Neuronal stem cell (in vitro differentiated cells): Measurements from ENCODE around the gene ANTXR2.

Source experiments
- DNase-seq: peaks from one replicate; pipeline ENCODE4 v3.0.0-alpha.2; 2013; ENCODE audit warnings: low spot score
- H2AFZ ChIP-seq: one replicate; pipeline ENCODE4 v1.6.1; 2013; ENCODE audit warnings: mild to moderate bottlenecking, low read length, inconsistent platforms
- H2AK5ac ChIP-seq: 2 replicates; pipeline ENCODE4 v1.6.1; 2013; ENCODE audit warnings: low read depth, mild to moderate bottlenecking, inconsistent platforms, low read length, moderate library complexity, mixed read lengths
- H2BK120ac ChIP-seq: 2 replicates; pipeline ENCODE4 v1.6.1; 2013; ENCODE audit warnings: low read depth, mild to moderate bottlenecking, inconsistent platforms, low read length, moderate library complexity, mixed read lengths
- H2BK12ac ChIP-seq: one replicate; pipeline ENCODE4 v1.6.1; 2013; ENCODE audit warnings: low read length, inconsistent platforms
- H2BK15ac ChIP-seq: 2 replicates; pipeline ENCODE4 v1.6.1; 2013; ENCODE audit warnings: mild to moderate bottlenecking, low read length, inconsistent platforms, mixed read lengths
- H2BK5ac ChIP-seq: one replicate; pipeline ENCODE4 v1.6.1; 2013; ENCODE audit warnings: inconsistent platforms, mild to moderate bottlenecking, low read length, moderate library complexity
- H3K14ac ChIP-seq: one replicate; pipeline ENCODE4 v1.6.1; 2013; ENCODE audit warnings: low read length, inconsistent platforms
- H3K18ac ChIP-seq: 2 replicates; pipeline ENCODE4 v1.6.1; 2013; ENCODE audit warnings: low read length, inconsistent platforms
- H3K23ac ChIP-seq: 2 replicates; pipeline ENCODE4 v1.6.1; 2013; ENCODE audit warnings: low read depth, mild to moderate bottlenecking, mixed read lengths, low read length, inconsistent platforms; ENCODE audit not compliant: poor library complexity
- H3K27ac ChIP-seq: replicated peaks from 3 replicates; pipeline ENCODE4 v1.5.1; 2013; ENCODE audit warnings: low read length, inconsistent platforms
- H3K27me3 ChIP-seq, 3 experiments: 2 replicates each; pipeline ENCODE4 v1.6.1; 2013; ENCODE audit warnings: low read length in 3 of 3, mild to moderate bottlenecking in 2 of 3, inconsistent platforms in 1 of 3, low read depth in 1 of 3, mixed read lengths in 1 of 3, moderate library complexity in 1 of 3; ENCODE audit not compliant: control insufficient read depth in 3 of 3, insufficient read depth in 3 of 3
- H3K36me3 ChIP-seq, 2 donors: replicated peaks in 1 of 2; 2 replicates each; pipeline ENCODE4 v1.6.1; 2013; ENCODE audit warnings: low read length in 2 of 2; ENCODE audit not compliant: control insufficient read depth in 2 of 2, insufficient read depth in 2 of 2
- H3K4ac ChIP-seq: 2 replicates; pipeline ENCODE4 v1.6.1; 2013; ENCODE audit warnings: inconsistent platforms, mild to moderate bottlenecking, low read length, moderate library complexity
- H3K4me1 ChIP-seq, 2 donors: 1 replicate in 1 of 2; 2 replicates in 1 of 2; pipeline ENCODE4 v1.6.1; 2013; ENCODE audit warnings: low read length in 2 of 2, low read depth in 1 of 2; ENCODE audit not compliant: control insufficient read depth in 2 of 2, insufficient read depth in 1 of 2
- H3K4me2 ChIP-seq: one replicate; pipeline ENCODE4 v1.6.1; 2013; ENCODE audit warnings: mild to moderate bottlenecking, low read length, inconsistent platforms; ENCODE audit not compliant: insufficient read depth, poor library complexity, severe bottlenecking
- H3K4me3 ChIP-seq, 2 donors: 2 replicates each; pipeline ENCODE4 v1.5.1; 2013; ENCODE audit warnings: low read length in 2 of 2, mild to moderate bottlenecking in 2 of 2, inconsistent platforms in 1 of 2, moderate library complexity in 1 of 2
- H3K79me1 ChIP-seq: one replicate; pipeline ENCODE4 v1.6.1; 2013; ENCODE audit warnings: low read depth, mild to moderate bottlenecking, inconsistent platforms, low read length, moderate library complexity
- H3K9ac ChIP-seq: one replicate; pipeline ENCODE4 v1.6.1; 2013; ENCODE audit warnings: mild to moderate bottlenecking, low read depth, low read length, inconsistent platforms; ENCODE audit not compliant: poor library complexity
- H3K9me3 ChIP-seq, 2 donors: replicated peaks in 1 of 2; 2 replicates each; pipeline versions ENCODE3 to v1.6.1; 2013; ENCODE audit warnings: low read length in 2 of 2, mild to moderate bottlenecking in 2 of 2, inconsistent platforms in 1 of 2, low read depth in 1 of 2, mixed read lengths in 1 of 2, moderate library complexity in 1 of 2; ENCODE audit not compliant: control insufficient read depth in 2 of 2, insufficient read depth in 1 of 2
- H4K8ac ChIP-seq: one replicate; pipeline ENCODE4 v1.6.1; 2013; ENCODE audit warnings: low read depth, mild to moderate bottlenecking, inconsistent platforms, low read length, moderate library complexity
- H4K91ac ChIP-seq: one replicate; pipeline ENCODE4 v1.6.1; 2013; ENCODE audit warnings: low read length, low read depth, mild to moderate bottlenecking, inconsistent platforms; ENCODE audit not compliant: poor library complexity
- WGBS, 2 donors: extraction: QIAGEN DNeasy Blood & Tissue Kit; methylation state at CpG; one replicate each; pipeline ENCODE4 v1.1.7; 2013; ENCODE audit warnings: missing lambda C conversion rate in 2 of 2, mixed read lengths in 1 of 2; ENCODE audit not compliant: insufficient read length in 2 of 2, insufficient replicate concordance in 1 of 2; ENCODE audit errors: extremely low coverage in 2 of 2; 5-methylcytosine and 5-hydroxymethylcytosine counted together

The ANTXR2 gene

GRCh38 chr4:80074069-80074468 lies 1.0 kb upstream of the ANTXR2 start:
- H4K91ac ChIP-seq, result no peak overlapping the region
- DNase-seq, result no peak
- no peak overlapping the region for H3K27ac ChIP-seq
- H2BK120ac ChIP-seq, result no peak overlapping the region
- no peak overlapping the region for H3K4ac ChIP-seq
- H3K9ac ChIP-seq, result no peak overlapping the region
- no peak overlapping the region for H2BK15ac ChIP-seq
- H3K27me3 ChIP-seq, result no peaks in the 10 kb centered on the region
- no peak overlapping the region for H3K18ac ChIP-seq
- no peak overlapping the region for H2AFZ ChIP-seq
- H3K14ac ChIP-seq, result no peak overlapping the region
- H2BK5ac ChIP-seq, result no peak overlapping the region
- H4K8ac ChIP-seq, result no peak overlapping the region
- H3K23ac ChIP-seq, result no peak overlapping the region
- H3K4me1 ChIP-seq, result peaks cover 0 to 2% of the 10 kb centered on the region in 2 donors
- H3K4me3 ChIP-seq, result no peak overlapping the region
- peaks cover 0 to 14% of the 10 kb centered on the region in 2 donors for H3K36me3 ChIP-seq
- no peak overlapping the region for H2BK12ac ChIP-seq
- no peak overlapping the region for H3K4me2 ChIP-seq
- no peaks in the 10 kb centered on the region for H3K79me1 ChIP-seq
- no peaks in the 10 kb centered on the region for H3K9me3 ChIP-seq
- H2AK5ac ChIP-seq, result no peak overlapping the region

GRCh38 chr4:80073473-80074008 lies 512 bp upstream of the ANTXR2 start:
- no peaks in the 10 kb centered on the region for H3K9me3 ChIP-seq
- no peak for DNase-seq

GRCh38 chr4:80072228-80072743 lies 743 bp downstream of the ANTXR2 start:
- peak overlapping the region; percentile 82 to 83 for H3K4me3 ChIP-seq
- DNase-seq, result no peak
- H3K23ac ChIP-seq, result peak overlapping the region; percentile 58
- peak overlapping the region; percentile 1 for H4K91ac ChIP-seq
- peaks cover 0 to 32% of the 10 kb centered on the region in 2 donors for H3K36me3 ChIP-seq
- no peak overlapping the region for H3K4ac ChIP-seq
- no peak overlapping the region for H4K8ac ChIP-seq
- no peaks in the 10 kb centered on the region for H3K27me3 ChIP-seq
- H3K27ac ChIP-seq, result peak overlapping the region; percentile 96
- H3K4me2 ChIP-seq, result peak overlapping the region; percentile 76
- H2AK5ac ChIP-seq, result no peak overlapping the region
- no CpG with 5 or more reads among the region's 37 CpGs for WGBS, 2 donors
- H2BK5ac ChIP-seq, result peak overlapping the region; percentile 79
- H2BK120ac ChIP-seq, result no peak overlapping the region
- H2AFZ ChIP-seq, result peak overlapping the region; percentile 99
- H3K14ac ChIP-seq, result peak overlapping the region; percentile 5
- peak overlapping the region; percentile 96 for H3K18ac ChIP-seq
- H2BK12ac ChIP-seq, result no peak overlapping the region
- H3K79me1 ChIP-seq, result no peaks in the 10 kb centered on the region
- peak overlapping the region; percentile 83 for H3K9ac ChIP-seq
- H2BK15ac ChIP-seq, result no peak overlapping the region
- peaks cover 0 to 2% of the 10 kb centered on the region in 2 donors for H3K4me1 ChIP-seq
- no peaks in the 10 kb centered on the region for H3K9me3 ChIP-seq

More at GRCh38 chr4:80073473-80074008, 512 bp upstream of the ANTXR2 start:
- Histone ChIP-seq H3K27ac (peak overlapping the region; percentile 96), H3K9ac (no peak overlapping the region), H3K4me2 (peak overlapping the region; percentile 76), H3K14ac (no peak overlapping the region), H4K8ac (no peak overlapping the region), H3K18ac (no peak overlapping the region), H2BK15ac (no peak overlapping the region), H3K4me3 (peak overlapping the region; percentile 82 to 83), H2AFZ (peak overlapping the region; percentile 99), H2BK120ac (no peak overlapping the region), H3K4me1 (peaks cover 0 to 2% of the 10 kb centered on the region in 2 donors), H3K4ac (no peak overlapping the region), H3K79me1 (no peaks in the 10 kb centered on the region), H3K27me3 (no peaks in the 10 kb centered on the region), H2BK12ac (no peak overlapping the region), H3K36me3 (peaks cover 0 to 19% of the 10 kb centered on the region in 2 donors), H4K91ac (no peak overlapping the region), H3K23ac (no peak overlapping the region), H2AK5ac (no peak overlapping the region), H2BK5ac (peak overlapping the region; percentile 88)
- WGBS, 2 donors, result no CpG with 5 or more reads among the region's 4 CpGs

- no peak overlapping the region for H2BK15ac ChIP-seq
- H2BK5ac ChIP-seq, result no peak overlapping the region
- H3K4me2 ChIP-seq, result peak overlapping the region; percentile 76
- H2BK12ac ChIP-seq, result no peak overlapping the region
- peak; percentile 58 for DNase-seq
- H4K8ac ChIP-seq, result no peak overlapping the region
- H3K4me3 ChIP-seq, result peak overlapping the region; percentile 82 to 83
- H3K18ac ChIP-seq, result peak overlapping the region; percentile 96
- H3K27ac ChIP-seq, result peak overlapping the region; percentile 96
- no peak overlapping the region for H4K91ac ChIP-seq
- H3K27me3 ChIP-seq, result no peaks in the 10 kb centered on the region
- peaks cover 0 to 2% of the 10 kb centered on the region in 2 donors for H3K4me1 ChIP-seq
- no peak overlapping the region for H3K23ac ChIP-seq
- H2AK5ac ChIP-seq, result no peak overlapping the region
- peaks cover 0 to 35% of the 10 kb centered on the region in 2 donors for H3K36me3 ChIP-seq
- no CpG with 5 or more reads among the region's 15 CpGs for WGBS, 2 donors
- peak overlapping the region; percentile 83 for H3K9ac ChIP-seq
- peak overlapping the region; percentile 99 for H2AFZ ChIP-seq
- H3K9me3 ChIP-seq, result no peaks in the 10 kb centered on the region
- no peak overlapping the region for H2BK120ac ChIP-seq
- H3K79me1 ChIP-seq, result no peaks in the 10 kb centered on the region
- H3K14ac ChIP-seq, result no peak overlapping the region
- H3K4ac ChIP-seq, result no peak overlapping the region
Observed at GRCh38 chr4:80071604-80072227, 1.3 kb downstream of the ANTXR2 start.
